Inflammatory macrophage (primary cell): ENCODE results near the gene TMEM242.

Experiments
- DNase-seq, 2 donors: peaks; one replicate each; pipeline ENCODE4 v3.0.0-alpha.2; 2020 to 2022

TMEM242 gene

DNA sequence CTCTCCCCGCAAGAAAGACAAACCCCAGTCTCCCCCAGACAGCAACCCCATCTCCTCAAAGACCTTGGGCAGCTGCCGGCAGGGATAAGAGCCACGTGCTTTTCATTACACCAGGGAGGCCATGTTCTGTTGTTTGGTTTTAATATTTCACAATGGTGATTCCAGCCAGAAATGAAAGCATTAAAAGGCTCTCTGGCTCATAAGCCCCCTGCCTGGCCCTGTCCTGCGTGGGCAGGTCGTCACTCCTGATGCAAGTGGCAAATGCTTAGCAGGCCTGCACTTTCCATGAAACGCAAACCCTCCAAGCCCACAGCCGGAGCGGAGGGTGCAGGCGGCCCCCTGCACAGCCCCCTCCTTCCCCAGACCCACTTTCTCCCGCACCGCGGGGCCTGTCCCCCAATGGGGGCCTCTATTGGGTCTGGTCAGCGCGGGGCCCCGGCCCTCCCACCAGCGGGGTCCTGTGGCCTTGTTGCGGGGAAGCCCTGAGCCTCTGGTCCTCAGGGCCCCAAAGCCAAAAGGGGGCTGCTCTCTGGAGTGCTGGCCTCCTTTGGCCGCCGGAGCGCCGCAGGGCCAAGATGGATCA lies 77.2 kb downstream of the TMEM242 start:
- no peak for DNase-seq

DNA sequence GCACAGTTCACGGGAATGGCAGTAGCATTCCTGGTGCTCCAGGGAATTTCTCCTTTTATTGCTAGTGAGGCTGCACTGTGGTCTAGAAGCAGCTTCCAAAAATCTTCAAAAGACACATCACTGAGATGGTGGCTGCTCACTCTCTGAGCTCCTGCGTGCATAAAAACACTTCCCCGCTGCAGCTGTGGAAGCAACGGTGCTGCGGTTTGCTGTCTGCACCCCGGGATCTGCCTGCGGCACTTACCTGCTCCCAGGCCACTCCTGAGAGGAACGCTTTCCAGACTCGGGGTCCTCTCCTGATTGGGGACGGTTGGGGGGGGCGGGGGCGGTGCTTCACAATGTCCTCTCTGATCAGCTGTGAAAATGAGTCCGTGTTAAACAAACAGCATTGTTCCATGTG lies 77.9 kb downstream of the TMEM242 start:
- DNase-seq: no peak

DNA sequence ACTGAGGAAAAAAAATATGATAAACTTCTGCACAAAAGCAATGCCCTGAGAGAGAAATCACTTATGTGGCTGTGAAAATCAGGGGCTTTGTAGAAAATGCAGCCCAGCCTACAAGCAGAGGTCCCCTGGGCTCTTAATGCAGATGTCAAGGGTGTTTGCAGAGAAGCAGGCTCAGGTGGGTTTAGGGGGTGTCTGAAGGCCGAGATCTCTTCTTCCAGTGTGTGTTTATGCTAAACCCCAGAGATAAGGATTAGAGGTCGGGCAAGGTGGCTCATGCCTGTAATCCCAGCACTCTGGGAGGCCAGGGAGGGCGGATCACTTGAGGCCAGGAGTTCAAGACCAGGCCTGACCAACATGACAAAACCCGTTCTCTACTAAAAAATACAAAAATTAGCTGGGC lies 78.5 kb downstream of the TMEM242 start:
- DNase-seq: no peak

DNA sequence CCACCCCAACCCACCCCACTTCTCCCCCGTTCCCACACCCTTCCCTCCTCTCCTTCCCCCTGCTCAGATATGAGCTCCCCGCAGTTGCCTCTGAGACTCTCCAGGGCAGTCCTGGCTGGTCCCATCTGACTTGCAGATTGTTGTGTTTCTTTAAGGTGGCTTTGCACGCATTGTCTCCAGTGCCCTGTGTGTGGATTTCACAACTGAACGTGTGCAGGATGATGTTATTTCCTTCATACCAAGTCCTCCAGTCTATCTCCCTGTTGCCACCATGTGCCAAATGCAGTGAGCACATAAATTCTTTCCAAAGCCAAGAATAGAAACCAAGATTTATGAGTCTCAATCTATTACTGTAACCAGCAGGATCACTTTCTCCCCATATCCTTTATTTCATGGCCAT lies 79.1 kb downstream of the TMEM242 start:
- DNase-seq: no peak

GRCh38 chr6:157242791-157243190 lies 80.5 kb downstream of the TMEM242 start:
- DNase-seq: no peak

- no peak for DNase-seq
Measured at GRCh38 chr6:157240960-157241311, 82.4 kb downstream of the TMEM242 start.

- no peak for DNase-seq
Measured at GRCh38 chr6:157240059-157240959, 83.0 kb downstream of the TMEM242 start.

DNA sequence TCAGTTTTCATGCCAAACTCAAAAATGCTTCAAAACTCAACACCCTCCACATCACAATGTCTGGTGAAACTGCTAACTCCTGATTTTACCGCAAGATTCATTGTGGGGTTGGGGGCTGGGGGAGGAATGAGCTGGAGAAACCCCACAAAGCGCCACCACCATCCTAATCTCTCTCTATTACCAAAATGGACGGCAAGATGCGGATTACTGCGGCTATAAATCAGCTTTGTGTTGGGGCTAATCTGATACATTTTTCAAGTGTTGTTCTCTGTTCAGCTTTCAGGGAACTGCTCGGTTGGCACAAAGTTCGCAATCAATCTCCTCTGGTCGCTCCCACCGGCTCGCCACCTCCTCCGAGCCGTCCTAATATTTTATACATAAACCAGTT lies 83.7 kb downstream of the TMEM242 start:
- DNase-seq: no peak
